Large intestine (tissue), 3 donors: ENCODE data around the gene CBLN4. TPM values are rescaled to one million over a fixed set of nuclear protein-coding genes. Genes with fewer than 3 reads are reported as not detected.

Experiments
- DNase-seq, 2 donors: peaks; one replicate each; pipeline versions ENCODE4 v3.0.0 to v3.0.0-alpha.2; 2013
- H3K27ac ChIP-seq: one replicate; pipeline ENCODE4 v1.5.1; 2013; ENCODE audit warnings: low read length
- H3K27me3 ChIP-seq: 2 replicates; pipeline ENCODE4 v1.6.1; 2013; ENCODE audit warnings: low read length; ENCODE audit not compliant: control insufficient read depth, insufficient read depth
- H3K36me3 ChIP-seq: 2 replicates; pipeline ENCODE4 v1.6.1; 2013; ENCODE audit warnings: low read length; ENCODE audit not compliant: control insufficient read depth, insufficient read depth
- H3K4me1 ChIP-seq: one replicate; pipeline ENCODE4 v1.6.1; 2013; ENCODE audit warnings: low read length; ENCODE audit not compliant: control insufficient read depth, insufficient read depth
- H3K4me3 ChIP-seq: one replicate; pipeline ENCODE4 v1.5.1; 2013; ENCODE audit warnings: low read length
- H3K9me3 ChIP-seq: one replicate; pipeline ENCODE4 v1.6.1; 2013; ENCODE audit warnings: mild to moderate bottlenecking, low read depth, low read length, moderate library complexity; ENCODE audit not compliant: control insufficient read depth
- WGBS: methylation state at CpG from one replicate; pipeline ENCODE4 v1.1.5; 2013; ENCODE audit warnings: low lambda C conversion rate; ENCODE audit not compliant: insufficient coverage; 5-methylcytosine and 5-hydroxymethylcytosine counted together
- polyA plus RNA-seq: library from polyadenylated mRNA; unstranded; fragments of 120-200 nt; gene quantifications from one replicate; pipeline ENCODE4 v1.2.1, GENCODE V29; 2013

CBLN4 gene
- polyA plus RNA-seq, 1 donor: 1.6 TPM

DNA sequence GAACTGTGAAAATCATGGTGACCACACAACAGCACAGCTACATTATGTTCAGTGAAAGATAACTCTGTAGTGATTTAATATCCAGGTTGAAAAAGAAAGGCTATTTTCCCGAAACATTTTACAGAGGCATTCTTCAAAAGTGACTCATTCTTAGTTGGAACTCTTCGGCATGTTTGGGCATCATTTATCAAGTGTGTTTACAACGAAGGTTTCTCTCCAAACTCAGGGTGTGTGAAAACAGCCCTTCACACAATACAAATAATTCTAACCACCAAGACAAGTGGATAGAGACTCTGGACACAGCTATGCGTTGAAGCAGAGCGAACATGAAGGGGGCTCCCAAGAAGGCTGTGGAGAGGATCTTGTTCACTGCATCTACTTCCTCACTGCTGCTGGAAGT lies 57.6 kb downstream of the CBLN4 start:
- no CpG with 5 or more reads among the region's 5 CpGs for WGBS
- H3K27me3 ChIP-seq: no peaks in the 10 kb centered on the region
- no peak overlapping the region for H3K27ac ChIP-seq
- no peak overlapping the region for H3K4me3 ChIP-seq
- H3K4me1 ChIP-seq: no peaks in the 10 kb centered on the region
- no peaks in the 10 kb centered on the region for H3K9me3 ChIP-seq
- H3K36me3 ChIP-seq: no peaks in the 10 kb centered on the region
- DNase-seq: no peak

Other genes with a start within 250 kb of the CBLN4 start
- gene MC3R, start 243.2 kb upstream of the CBLN4 start, polyA plus RNA-seq: not detected